Duodenal mucosa (tissue), 2 donors: ENCODE measurements around the gene SUMF1.

Source experiments
- H3K27ac ChIP-seq: one replicate; pipeline ENCODE4 v1.7.0; 2013; ENCODE audit warnings: low read depth, low read length
- H3K27me3 ChIP-seq, 2 donors: one replicate each; pipeline ENCODE4 v1.7.0; 2013; ENCODE audit warnings: low read length in 2 of 2, control low read depth in 1 of 2; ENCODE audit not compliant: insufficient read depth in 2 of 2, control insufficient read depth in 1 of 2
- H3K36me3 ChIP-seq, 2 donors: one replicate each; pipeline ENCODE4 v1.7.0; 2013; ENCODE audit warnings: low read length in 2 of 2, control low read depth in 1 of 2; ENCODE audit not compliant: insufficient read depth in 2 of 2, control insufficient read depth in 1 of 2
- H3K4me1 ChIP-seq, 2 donors: one replicate each; pipeline ENCODE4 v1.7.0; 2013; ENCODE audit warnings: low read length in 2 of 2, control low read depth in 1 of 2; ENCODE audit not compliant: insufficient read depth in 2 of 2, control insufficient read depth in 1 of 2
- H3K4me3 ChIP-seq, 2 donors: one replicate each; pipeline ENCODE4 v1.7.0; 2013; ENCODE audit warnings: low read length in 2 of 2, low read depth in 1 of 2
- H3K9ac ChIP-seq, 2 donors: one replicate each; pipeline ENCODE4 v1.7.0; 2013; ENCODE audit warnings: low read length in 2 of 2, low read depth in 1 of 2
- H3K9me3 ChIP-seq, 2 donors: one replicate each; pipeline ENCODE4 v1.7.0; 2013; ENCODE audit warnings: low read length in 2 of 2, control low read depth in 1 of 2; ENCODE audit not compliant: control insufficient read depth in 1 of 2

The SUMF1 gene

DNA sequence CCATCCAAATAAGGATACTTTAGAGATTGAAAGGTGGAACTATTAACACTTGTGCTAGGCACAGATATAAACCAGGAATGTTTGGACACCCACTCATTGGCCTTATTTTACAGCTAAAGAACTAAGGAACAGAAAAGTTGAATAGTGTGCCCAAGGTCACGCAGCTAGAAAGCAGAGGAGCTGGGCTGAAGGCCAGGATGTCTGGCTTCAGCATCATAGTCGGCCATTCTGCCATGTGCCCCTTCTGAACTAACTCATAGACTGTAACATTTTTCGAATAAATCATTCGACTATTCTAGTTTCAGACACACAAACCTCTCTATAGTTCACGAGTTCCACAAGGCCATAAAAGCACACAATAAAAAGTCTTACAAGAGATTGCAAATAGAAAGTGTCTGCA, 71.1 kb downstream of the SUMF1 start:
- no peak overlapping the region for H3K9ac ChIP-seq
- H3K36me3 ChIP-seq, result no peaks in the 10 kb centered on the region
- H3K27me3 ChIP-seq, result no peaks in the 10 kb centered on the region
- H3K9me3 ChIP-seq, result no peaks in the 10 kb centered on the region
- no peak overlapping the region for H3K27ac ChIP-seq
- no peaks in the 10 kb centered on the region for H3K4me1 ChIP-seq
- H3K4me3 ChIP-seq, result no peak overlapping the region

GRCh38 chr3:4395448-4395847, 71.6 kb downstream of the SUMF1 start:
- Histone ChIP-seq H3K27me3 (no peaks in the 10 kb centered on the region), H3K27ac (no peak overlapping the region), H3K4me1 (no peaks in the 10 kb centered on the region), H3K4me3 (no peak overlapping the region), H3K9ac (no peak overlapping the region), H3K9me3 (no peaks in the 10 kb centered on the region), H3K36me3 (no peaks in the 10 kb centered on the region)

DNA sequence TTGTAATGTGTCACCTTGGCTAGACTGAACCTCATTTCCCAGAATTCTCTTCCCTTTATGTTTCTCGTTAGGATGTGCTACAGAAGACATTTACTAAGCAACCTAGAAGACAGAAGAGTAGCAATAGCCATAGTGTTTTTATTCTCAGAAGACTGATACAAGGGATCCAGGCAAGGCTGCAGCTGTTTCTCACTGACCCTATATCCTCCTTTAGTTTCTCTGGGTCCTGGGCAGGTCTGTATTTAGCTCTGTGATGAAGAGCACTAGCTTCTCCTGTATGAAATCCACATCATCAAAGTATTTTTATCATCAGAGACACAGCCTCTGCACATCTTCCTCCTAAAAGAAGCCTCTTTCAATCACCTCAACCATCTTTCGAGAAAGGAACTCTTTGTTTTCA, 72.5 kb downstream of the SUMF1 start:
- no peak overlapping the region for H3K9ac ChIP-seq

DNA sequence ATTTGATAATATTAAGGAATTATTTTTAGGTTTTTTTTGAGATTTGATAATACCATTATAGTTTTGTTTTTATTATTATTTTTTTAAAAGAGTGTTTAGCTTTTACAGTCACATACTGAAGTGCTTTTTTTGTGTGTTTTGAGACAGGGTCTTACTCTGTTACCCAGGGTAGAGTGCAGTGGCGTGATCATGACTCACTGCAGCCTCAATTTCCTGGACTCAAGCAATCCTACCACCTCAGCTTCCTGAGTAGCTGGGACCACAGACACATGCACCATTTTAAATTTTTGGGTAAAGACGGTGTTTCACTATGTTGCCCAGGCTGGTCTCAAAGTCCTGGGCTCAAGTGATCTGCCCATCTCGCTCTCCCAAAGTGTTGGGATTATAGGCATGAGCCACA, 73.0 kb downstream of the SUMF1 start:
- Histone ChIP-seq H3K27me3 (no peaks in the 10 kb centered on the region), H3K9me3 (no peaks in the 10 kb centered on the region), H3K4me3 (no peak overlapping the region), H3K4me1 (no peaks in the 10 kb centered on the region), H3K9ac (no peak overlapping the region), H3K36me3 (no peaks in the 10 kb centered on the region), H3K27ac (no peak overlapping the region)

More for the DNA sequence above, 72.5 kb downstream of the SUMF1 start:
- Histone ChIP-seq H3K27ac (no peak overlapping the region), H3K4me1 (no peaks in the 10 kb centered on the region), H3K4me3 (no peak overlapping the region), H3K9me3 (no peaks in the 10 kb centered on the region), H3K27me3 (no peaks in the 10 kb centered on the region), H3K36me3 (no peaks in the 10 kb centered on the region)

- Histone ChIP-seq H3K36me3 (no peaks in the 10 kb centered on the region), H3K4me1 (no peaks in the 10 kb centered on the region), H3K9me3 (no peaks in the 10 kb centered on the region), H3K9ac (no peak overlapping the region), H3K27ac (no peak overlapping the region), H3K27me3 (no peaks in the 10 kb centered on the region), H3K4me3 (no peak overlapping the region)
Observed at GRCh38 chr3:4392992-4393391, 74.1 kb downstream of the SUMF1 start.

DNA sequence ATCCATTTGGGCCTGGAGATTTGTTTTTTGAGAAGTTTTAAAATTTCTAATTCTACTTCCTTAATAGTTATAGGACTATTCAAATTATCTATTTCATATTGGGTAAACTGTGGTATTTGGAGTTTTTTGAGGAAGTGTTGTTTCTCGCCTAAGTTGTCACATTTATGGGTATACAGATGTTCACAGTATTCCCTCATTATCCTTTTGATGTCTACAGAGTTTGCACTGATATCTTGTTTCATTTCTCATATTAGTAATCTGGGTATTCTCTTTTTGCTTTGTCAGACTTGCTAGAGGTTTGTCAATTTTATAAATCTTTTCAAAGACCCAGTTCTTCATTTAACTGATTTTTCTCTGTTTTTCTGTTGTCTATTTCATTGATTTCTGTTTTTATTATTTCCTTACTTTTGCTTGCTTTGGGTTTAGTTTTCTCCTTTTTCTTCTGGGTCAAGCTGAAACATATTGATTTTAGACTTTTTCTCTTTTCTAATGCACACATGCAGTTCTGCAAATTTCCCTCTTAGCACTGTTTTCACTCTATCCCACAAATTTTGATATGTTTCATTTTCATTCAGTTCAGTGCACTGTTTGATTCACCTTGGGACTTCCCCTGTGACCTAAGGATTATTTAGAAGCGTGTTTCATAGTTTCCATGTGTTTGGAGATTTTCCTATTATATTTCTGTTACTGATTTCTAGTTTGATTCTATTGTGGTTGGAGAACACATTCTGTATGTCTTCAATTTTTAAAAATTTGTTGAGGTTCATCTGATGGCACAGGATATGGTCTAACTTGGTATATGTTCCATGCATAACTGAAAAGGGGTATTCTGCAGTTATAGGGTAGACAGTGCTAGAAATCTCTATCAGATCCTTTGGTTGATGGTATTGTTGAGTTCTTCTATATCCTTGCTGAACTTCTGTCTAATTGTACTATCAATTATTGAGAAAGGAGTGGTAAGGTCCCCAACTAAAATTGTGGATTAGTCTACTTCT, 79.6 kb downstream of the SUMF1 start:
- H3K27ac ChIP-seq, result no peak overlapping the region
- no peaks in the 10 kb centered on the region for H3K9me3 ChIP-seq
- H3K4me3 ChIP-seq, result no peak overlapping the region
- H3K9ac ChIP-seq, result no peak overlapping the region
- H3K4me1 ChIP-seq, result no peaks in the 10 kb centered on the region
- no peaks in the 10 kb centered on the region for H3K36me3 ChIP-seq
- no peaks in the 10 kb centered on the region for H3K27me3 ChIP-seq

- Histone ChIP-seq H3K27me3 (no peaks in the 10 kb centered on the region), H3K4me3 (no peak overlapping the region), H3K9ac (no peak overlapping the region), H3K4me1 (no peaks in the 10 kb centered on the region), H3K27ac (no peak overlapping the region), H3K36me3 (peaks cover 0 to 3% of the 10 kb centered on the region in 2 donors), H3K9me3 (no peaks in the 10 kb centered on the region)
Observed at GRCh38 chr3:4385201-4385600, 81.9 kb downstream of the SUMF1 start.

DNA sequence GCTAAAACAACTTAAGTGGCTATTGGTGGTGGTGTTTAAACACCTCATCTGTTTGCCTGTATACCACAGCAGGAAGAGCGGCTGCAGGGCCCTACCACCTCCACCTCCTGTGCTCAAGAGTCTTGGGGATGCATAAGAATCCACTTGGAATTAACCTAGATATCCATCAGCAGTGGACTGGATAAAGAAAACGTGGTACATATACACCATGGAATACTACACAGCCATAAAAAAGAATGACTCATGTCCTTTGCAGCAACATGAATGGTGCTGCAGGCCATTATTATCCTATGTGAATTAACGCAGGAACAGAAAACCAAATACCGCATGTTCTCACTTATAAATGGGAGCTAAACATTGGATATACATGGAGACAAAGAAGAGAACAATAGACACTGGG, 87.1 kb downstream of the SUMF1 start:
- Histone ChIP-seq H3K4me3 (no peak overlapping the region), H3K27ac (no peak overlapping the region), H3K9me3 (no peaks in the 10 kb centered on the region), H3K36me3 (peaks cover 5 to 8% of the 10 kb centered on the region in 2 donors), H3K4me1 (no peaks in the 10 kb centered on the region), H3K27me3 (no peaks in the 10 kb centered on the region), H3K9ac (no peak overlapping the region)

GRCh38 chr3:4376499-4376898, 90.6 kb downstream of the SUMF1 start:
- no peaks in the 10 kb centered on the region for H3K27me3 ChIP-seq
- H3K27ac ChIP-seq, result no peak overlapping the region
- no peaks in the 10 kb centered on the region for H3K4me1 ChIP-seq
- H3K9me3 ChIP-seq, result peaks cover 2 to 18% of the 10 kb centered on the region in 2 donors
- no peak overlapping the region for H3K4me3 ChIP-seq
- peaks cover 5 to 16% of the 10 kb centered on the region in 2 donors for H3K36me3 ChIP-seq
- no peak overlapping the region for H3K9ac ChIP-seq

- no peaks in the 10 kb centered on the region for H3K27me3 ChIP-seq
- H3K4me3 ChIP-seq, result no peak overlapping the region
- no peak overlapping the region for H3K9ac ChIP-seq
- peaks cover 5 to 16% of the 10 kb centered on the region in 2 donors for H3K36me3 ChIP-seq
- no peak overlapping the region for H3K27ac ChIP-seq
- H3K9me3 ChIP-seq, result peaks cover 2 to 18% of the 10 kb centered on the region in 2 donors
- no peaks in the 10 kb centered on the region for H3K4me1 ChIP-seq
Observed at GRCh38 chr3:4375911-4376310, 91.2 kb downstream of the SUMF1 start.
